22Rv1 (cell line): ENCODE data around the gene SLC50A1.

Experiments
- H3K27ac ChIP-seq: fragments of 450-650 bp; 2 replicates; pipeline ENCODE4 v1.5.1; 2017
- ZFX ChIP-seq: fragments of 450-650 bp; IDR thresholded peaks from 2 replicates; pipeline ENCODE4 v1.6.1; 2017; ENCODE audit warnings: antibody characterized with exemption, borderline replicate concordance
- TF ChIP-seq, protein P1 (sequence below): fragments of 450-650 bp; IDR thresholded peaks from 2 replicates; pipeline ENCODE4 v1.5.1; 2017; ENCODE audit warnings: mild to moderate bottlenecking

Gene SLC50A1

DNA sequence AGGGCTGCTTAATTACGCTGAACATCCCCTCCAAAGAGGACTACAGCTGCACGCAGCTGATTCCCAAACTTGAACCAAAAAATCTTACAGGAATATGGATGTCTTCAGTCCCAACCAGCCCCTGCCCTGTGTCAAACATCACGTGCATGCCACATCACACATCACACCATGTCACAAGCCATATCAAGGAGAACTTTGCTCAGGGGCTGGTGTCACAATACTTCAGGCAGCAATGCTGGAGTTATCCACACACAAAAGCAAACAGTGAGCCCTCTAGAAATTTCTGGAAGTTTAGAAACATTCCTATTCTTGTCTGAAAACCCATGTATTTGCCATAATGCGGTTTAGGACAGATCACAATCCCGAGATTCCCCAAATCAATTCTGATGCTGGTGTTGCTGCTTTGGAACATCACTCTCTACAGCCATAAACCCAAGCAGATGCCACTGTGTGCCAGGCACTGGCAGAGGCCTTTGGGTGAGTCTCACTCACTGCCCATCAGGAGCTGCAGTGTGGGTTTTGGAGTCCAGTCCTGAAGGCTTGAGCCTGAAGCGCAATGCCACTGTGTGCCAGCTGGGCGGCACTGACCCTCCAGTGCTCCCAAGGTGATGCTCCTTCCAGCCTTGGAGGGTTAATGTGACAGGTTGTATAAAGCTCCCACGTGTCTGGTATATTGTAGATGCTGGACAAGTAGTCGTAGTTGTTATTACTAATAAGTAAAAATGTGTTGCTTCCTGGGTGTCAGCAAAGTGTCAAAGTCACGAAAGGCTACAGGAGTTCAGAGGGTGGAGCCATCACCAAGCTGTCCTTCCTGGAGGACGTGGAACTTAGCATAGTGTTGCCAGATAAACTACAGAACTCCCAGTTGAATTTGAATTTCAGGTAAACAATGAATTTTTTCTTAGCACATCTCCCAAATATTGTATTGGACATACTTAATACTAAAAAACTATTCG lies 28.1 kb upstream of the SLC50A1 start:
- H3K27ac ChIP-seq = no peak overlapping the region
- TF ChIP-seq ZFX = no peak
- TF ChIP-seq, protein P1, sequence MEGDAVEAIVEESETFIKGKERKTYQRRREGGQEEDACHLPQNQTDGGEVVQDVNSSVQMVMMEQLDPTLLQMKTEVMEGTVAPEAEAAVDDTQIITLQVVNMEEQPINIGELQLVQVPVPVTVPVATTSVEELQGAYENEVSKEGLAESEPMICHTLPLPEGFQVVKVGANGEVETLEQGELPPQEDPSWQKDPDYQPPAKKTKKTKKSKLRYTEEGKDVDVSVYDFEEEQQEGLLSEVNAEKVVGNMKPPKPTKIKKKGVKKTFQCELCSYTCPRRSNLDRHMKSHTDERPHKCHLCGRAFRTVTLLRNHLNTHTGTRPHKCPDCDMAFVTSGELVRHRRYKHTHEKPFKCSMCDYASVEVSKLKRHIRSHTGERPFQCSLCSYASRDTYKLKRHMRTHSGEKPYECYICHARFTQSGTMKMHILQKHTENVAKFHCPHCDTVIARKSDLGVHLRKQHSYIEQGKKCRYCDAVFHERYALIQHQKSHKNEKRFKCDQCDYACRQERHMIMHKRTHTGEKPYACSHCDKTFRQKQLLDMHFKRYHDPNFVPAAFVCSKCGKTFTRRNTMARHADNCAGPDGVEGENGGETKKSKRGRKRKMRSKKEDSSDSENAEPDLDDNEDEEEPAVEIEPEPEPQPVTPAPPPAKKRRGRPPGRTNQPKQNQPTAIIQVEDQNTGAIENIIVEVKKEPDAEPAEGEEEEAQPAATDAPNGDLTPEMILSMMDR = no peak

DNA sequence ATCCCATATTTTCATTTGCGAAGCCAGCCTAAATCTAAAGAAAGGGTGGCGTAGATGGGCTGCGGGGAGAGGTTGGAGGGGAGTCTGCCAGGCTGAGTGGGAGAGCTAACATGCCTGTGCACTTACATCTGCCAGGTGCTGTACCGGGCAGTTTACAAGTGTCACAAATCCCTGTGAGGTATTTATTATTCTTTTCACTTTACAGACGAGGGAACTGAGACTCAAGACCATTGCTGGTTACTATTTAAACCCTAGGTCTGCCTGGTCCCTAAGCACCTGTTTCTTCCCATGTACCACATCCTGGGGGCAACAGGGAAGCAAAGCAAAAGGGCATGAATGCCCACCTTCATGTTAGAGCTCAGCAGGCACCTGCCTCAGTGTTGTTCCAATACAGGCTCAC lies 27.4 kb upstream of the SLC50A1 start:
- no peak overlapping the region for H3K27ac ChIP-seq
- no peak for TF ChIP-seq ZFX
- TF ChIP-seq, protein P1 = no peak

DNA sequence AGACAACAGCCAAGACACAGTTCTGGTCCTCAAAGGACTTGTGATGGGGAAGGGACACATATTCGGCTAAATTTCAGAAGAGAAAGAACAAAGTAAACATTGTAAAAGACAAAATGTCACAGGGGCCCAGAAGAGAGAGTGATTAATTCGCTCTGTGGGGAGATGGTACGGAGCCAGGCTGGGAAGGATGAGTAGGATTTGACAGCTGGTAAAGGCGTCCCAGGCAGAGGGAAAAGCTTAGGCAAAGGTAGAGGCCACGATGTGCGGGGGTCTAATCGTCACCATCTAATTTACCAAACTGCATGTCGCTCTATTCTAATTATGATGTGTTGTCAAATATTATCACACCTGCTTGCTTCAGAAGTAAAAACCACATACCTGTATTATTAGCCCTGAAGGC lies 25.3 kb upstream of the SLC50A1 start:
- TF ChIP-seq ZFX = no peak
- TF ChIP-seq, protein P1 = no peak
- no peak overlapping the region for H3K27ac ChIP-seq

DNA sequence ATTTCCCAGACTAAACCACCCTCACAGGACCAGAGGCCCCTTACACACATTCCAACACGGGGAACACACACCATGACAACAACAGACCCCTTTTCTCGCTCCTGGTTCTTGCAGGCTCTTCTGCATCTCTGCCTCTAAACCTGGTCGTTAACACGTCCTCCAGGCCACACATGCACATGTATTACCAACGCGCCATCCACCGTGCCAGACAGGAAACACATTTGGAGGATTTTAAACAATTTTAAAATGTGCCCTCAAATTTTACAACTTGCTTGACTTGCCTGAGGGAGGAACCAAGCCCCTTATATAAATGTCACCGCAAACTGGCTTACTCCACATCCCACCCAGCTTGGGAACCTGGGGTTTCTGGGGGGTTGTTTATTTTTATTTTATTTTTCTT lies 24.8 kb upstream of the SLC50A1 start:
- TF ChIP-seq, protein P1 = no peak
- no peak for TF ChIP-seq ZFX
- H3K27ac ChIP-seq = no peak overlapping the region

DNA sequence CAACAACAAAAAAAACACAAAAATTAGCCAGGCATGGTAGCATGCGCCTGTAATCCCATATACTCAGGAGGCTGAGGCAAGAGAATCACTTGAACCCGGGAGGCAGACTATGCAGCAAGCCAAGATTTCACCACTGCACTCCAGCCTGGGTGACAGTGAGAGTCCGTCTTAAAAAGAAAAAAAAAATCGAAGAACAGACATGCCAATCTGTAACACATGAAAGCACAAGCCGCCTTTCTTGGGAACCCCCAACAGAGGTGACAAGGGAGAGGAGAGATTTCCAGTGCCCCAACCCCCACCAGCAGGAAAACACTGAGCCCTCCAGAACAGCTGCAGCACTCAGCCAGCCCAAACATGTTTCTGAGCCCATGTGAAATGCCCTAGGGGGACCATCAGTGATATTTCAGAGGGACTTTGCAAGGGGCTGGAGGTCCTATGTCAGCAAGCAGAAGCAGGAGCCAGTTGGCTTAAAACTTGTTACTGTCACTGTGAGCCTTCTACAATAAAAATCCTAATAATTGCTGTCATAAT lies 22.1 kb upstream of the SLC50A1 start:
- H3K27ac ChIP-seq = no peak overlapping the region
- TF ChIP-seq, protein P1 = no peak
- TF ChIP-seq ZFX = no peak

DNA sequence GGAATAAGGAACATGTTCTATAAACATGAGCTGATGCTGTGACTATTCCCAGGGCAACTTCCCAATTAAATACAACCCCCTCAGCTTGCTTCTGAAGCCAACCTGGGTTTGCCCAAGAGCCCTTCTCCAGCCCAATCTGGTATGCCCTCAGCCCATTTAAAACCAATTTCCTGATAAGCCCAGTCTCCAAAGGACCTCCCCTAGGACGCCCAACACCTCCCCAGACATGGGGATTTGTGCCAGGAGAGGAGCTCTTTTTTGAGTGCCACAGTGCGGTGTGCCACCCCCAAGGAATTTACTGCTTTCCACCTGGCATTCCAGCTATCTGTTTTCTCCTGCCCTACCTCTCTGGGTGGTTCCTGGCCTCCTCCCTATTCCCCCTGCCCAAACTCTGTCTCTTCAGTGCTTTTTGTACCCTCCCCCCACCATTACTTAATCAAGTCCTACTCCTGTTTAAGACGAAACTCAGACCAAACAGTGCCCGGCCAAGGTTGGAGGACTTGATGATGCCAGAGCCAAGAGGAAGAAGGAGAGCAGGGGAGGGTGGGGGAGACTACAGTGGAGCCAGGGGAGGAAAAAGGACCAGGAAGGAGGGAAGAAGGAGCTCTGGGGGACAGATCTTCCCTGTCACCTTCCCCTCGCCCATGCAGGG lies 19.4 kb upstream of the SLC50A1 start:
- TF ChIP-seq, protein P1 = no peak
- TF ChIP-seq ZFX = no peak
- no peak overlapping the region for H3K27ac ChIP-seq
